ENCODE measurements around the gene PGM2.
"Not testable (repeated sequence)": the region's sequence is repeated elsewhere in the genome, so short reads cannot be mapped to it uniquely, and the experiment has no call there.

The PGM2 gene

GRCh38 chr4:37821953-37822605 is 4.4 kb upstream of the PGM2 start:
- ATAC-seq (ENCODE audit: insufficient read depth, low read depth), result no peak
- no peak for TF ChIP-seq EZH2 (IDR thresholded peaks at IDR 0.05; ENCODE audit: borderline replicate concordance, low read depth, low read length, severe bottlenecking)
- TF ChIP-seq, protein P1, sequence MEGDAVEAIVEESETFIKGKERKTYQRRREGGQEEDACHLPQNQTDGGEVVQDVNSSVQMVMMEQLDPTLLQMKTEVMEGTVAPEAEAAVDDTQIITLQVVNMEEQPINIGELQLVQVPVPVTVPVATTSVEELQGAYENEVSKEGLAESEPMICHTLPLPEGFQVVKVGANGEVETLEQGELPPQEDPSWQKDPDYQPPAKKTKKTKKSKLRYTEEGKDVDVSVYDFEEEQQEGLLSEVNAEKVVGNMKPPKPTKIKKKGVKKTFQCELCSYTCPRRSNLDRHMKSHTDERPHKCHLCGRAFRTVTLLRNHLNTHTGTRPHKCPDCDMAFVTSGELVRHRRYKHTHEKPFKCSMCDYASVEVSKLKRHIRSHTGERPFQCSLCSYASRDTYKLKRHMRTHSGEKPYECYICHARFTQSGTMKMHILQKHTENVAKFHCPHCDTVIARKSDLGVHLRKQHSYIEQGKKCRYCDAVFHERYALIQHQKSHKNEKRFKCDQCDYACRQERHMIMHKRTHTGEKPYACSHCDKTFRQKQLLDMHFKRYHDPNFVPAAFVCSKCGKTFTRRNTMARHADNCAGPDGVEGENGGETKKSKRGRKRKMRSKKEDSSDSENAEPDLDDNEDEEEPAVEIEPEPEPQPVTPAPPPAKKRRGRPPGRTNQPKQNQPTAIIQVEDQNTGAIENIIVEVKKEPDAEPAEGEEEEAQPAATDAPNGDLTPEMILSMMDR (IDR thresholded peaks at IDR 0.05; ENCODE audit: borderline replicate concordance, extremely low read depth, low read length, poor library complexity, severe bottlenecking), result no peak
- Histone ChIP-seq H3K9me3 (ENCODE audit: insufficient read depth, low read length, severe bottlenecking) (no peaks in the 10 kb centered on the region), H3K4me3 (ENCODE audit: low read depth in 1 of 2, low read length in 2 of 2) (no peak overlapping the region), H3K9ac (ENCODE audit: low read depth, low read length) (no peak overlapping the region), H3K27ac (ENCODE audit: low read length) (no peak overlapping the region), H3K4me2 (ENCODE audit: insufficient read depth, low read length) (no peak overlapping the region), H2AFZ (ENCODE audit: low read depth, low read length) (no peak overlapping the region), H3K27me3 (ENCODE audit: insufficient read depth, low read length, poor library complexity) (no peaks in the 10 kb centered on the region), H4K20me1 (ENCODE audit: insufficient read depth, low read length) (no peaks in the 10 kb centered on the region), H3K79me2 (ENCODE audit: insufficient read depth, low read length) (peaks cover 5% of the 10 kb centered on the region), H3K36me3 (ENCODE audit: insufficient read depth, low read length) (peaks cover 4% of the 10 kb centered on the region; the same call in 1 of the 2 replicates), H3K4me1 (ENCODE audit: insufficient read depth, low read length) (peaks cover 11% of the 10 kb centered on the region)
- no peak for DNase-seq

- H2AFZ ChIP-seq (ENCODE audit: low read depth, low read length), result peak overlapping the region; percentile 85
These were observed 985 bp upstream of the PGM2 start for GRCh38 chr4:37825501-37825900.

GRCh38 chr4:37825968-37826294 is 555 bp upstream of the PGM2 start:
- DNase-seq (peak; percentile 28), ATAC-seq (ENCODE audit: insufficient read depth, low read depth) (peak; percentile 9)
- Histone ChIP-seq H3K79me2 (ENCODE audit: insufficient read depth, low read length) (peaks cover 14% of the 10 kb centered on the region), H3K27me3 (ENCODE audit: insufficient read depth, low read length, poor library complexity) (no peaks in the 10 kb centered on the region), H4K20me1 (ENCODE audit: insufficient read depth, low read length) (no peaks in the 10 kb centered on the region), H3K27ac (ENCODE audit: low read length) (peak overlapping the region; percentile 76), H3K9ac (ENCODE audit: low read depth, low read length) (peak overlapping the region; percentile 83), H3K9me3 (ENCODE audit: insufficient read depth, low read length, severe bottlenecking) (no peaks in the 10 kb centered on the region), H3K4me2 (ENCODE audit: insufficient read depth, low read length) (peak overlapping the region; percentile 83), H2AFZ (ENCODE audit: low read depth, low read length) (peak overlapping the region; percentile 85), H3K4me3 (ENCODE audit: low read depth in 1 of 2, low read length in 2 of 2) (peak overlapping the region; percentile 63 to 79; a peak in 3 of 4 replicates), H3K36me3 (ENCODE audit: insufficient read depth, low read length) (peaks cover 15% of the 10 kb centered on the region), H3K4me1 (ENCODE audit: insufficient read depth, low read length) (peaks cover 29% of the 10 kb centered on the region)
- TF ChIP-seq, protein P1 (IDR thresholded peaks at IDR 0.05; ENCODE audit: borderline replicate concordance, extremely low read depth, low read length, poor library complexity, severe bottlenecking), result no peak
- TF ChIP-seq EZH2 (IDR thresholded peaks at IDR 0.05; ENCODE audit: borderline replicate concordance, low read depth, low read length, severe bottlenecking), result no peak

More at GRCh38 chr4:37825501-37825900, 985 bp upstream of the PGM2 start:
- Histone ChIP-seq H3K79me2 (ENCODE audit: insufficient read depth, low read length) (peaks cover 14% of the 10 kb centered on the region), H3K4me2 (ENCODE audit: insufficient read depth, low read length) (peak overlapping the region; percentile 83), H3K27ac (ENCODE audit: low read length) (peak overlapping the region; percentile 76; the same call in 1 of the 2 replicates), H3K36me3 (ENCODE audit: insufficient read depth, low read length) (peaks cover 11% of the 10 kb centered on the region), H3K4me3 (ENCODE audit: low read depth in 1 of 2, low read length in 2 of 2) (peak overlapping the region; percentile 63 to 79; a peak in 3 of 4 replicates), H3K4me1 (ENCODE audit: insufficient read depth, low read length) (peaks cover 29% of the 10 kb centered on the region), H3K9ac (ENCODE audit: low read depth, low read length) (peak overlapping the region; percentile 83)
- H3K27me3 ChIP-seq (ENCODE audit: insufficient read depth, low read length, poor library complexity); ATAC-seq (ENCODE audit: insufficient read depth, low read depth); H4K20me1 ChIP-seq (ENCODE audit: insufficient read depth, low read length); H3K9me3 ChIP-seq (ENCODE audit: insufficient read depth, low read length, severe bottlenecking); DNase-seq: not testable (repeated sequence)

DNA sequence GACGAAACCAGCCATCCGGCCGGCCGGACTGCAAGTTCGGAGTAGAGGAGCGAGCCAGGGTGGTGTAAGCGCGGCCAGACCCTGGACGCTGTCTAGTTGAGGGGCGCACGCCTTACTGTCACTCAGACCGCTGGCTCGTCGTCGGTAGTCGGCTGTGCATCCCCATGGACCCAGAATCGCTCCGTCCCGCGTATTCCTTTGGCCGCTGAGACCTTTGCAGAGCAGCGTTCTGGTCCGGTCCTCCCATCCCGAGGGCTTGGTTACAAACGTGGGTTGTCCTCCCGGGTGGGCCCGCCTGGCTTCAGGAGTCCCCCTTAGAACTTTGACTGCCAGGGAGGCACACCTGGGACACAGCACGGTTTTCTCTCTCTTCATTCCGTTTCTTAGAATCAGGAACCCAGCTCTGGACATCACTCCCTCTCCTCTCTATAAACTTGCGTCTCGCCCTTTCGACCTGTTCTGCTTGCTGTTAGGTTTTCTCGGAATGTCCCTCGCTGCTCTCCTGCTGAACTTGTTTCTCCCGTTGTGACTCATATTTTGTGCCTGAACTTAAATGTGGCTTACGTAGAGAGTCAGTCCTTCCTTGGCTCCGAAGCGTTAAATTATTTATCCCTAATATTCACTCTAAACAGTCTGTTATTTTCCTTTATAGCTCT is 672 bp downstream of the PGM2 start:
- H3K79me2 ChIP-seq (ENCODE audit: insufficient read depth, low read length), result peaks cover 14% of the 10 kb centered on the region
- no peak for TF ChIP-seq EZH2 (IDR thresholded peaks at IDR 0.05; ENCODE audit: borderline replicate concordance, low read depth, low read length, severe bottlenecking)
- TF ChIP-seq, protein P1 (IDR thresholded peaks at IDR 0.05; ENCODE audit: borderline replicate concordance, extremely low read depth, low read length, poor library complexity, severe bottlenecking), result no peak
- peak overlapping the region; percentile 63 to 79; a peak in 3 of 4 replicates for H3K4me3 ChIP-seq (ENCODE audit: low read depth in 1 of 2, low read length in 2 of 2)
- peak overlapping the region; percentile 83 for H3K9ac ChIP-seq (ENCODE audit: low read depth, low read length)
- DNase-seq, result no peak
- ATAC-seq (ENCODE audit: insufficient read depth, low read depth), result peak; percentile 34
- peaks cover 29% of the 10 kb centered on the region for H3K4me1 ChIP-seq (ENCODE audit: insufficient read depth, low read length)
- H2AFZ ChIP-seq (ENCODE audit: low read depth, low read length), result peak overlapping the region; percentile 85
- peak overlapping the region; percentile 83 for H3K4me2 ChIP-seq (ENCODE audit: insufficient read depth, low read length)
- no peaks in the 10 kb centered on the region for H4K20me1 ChIP-seq (ENCODE audit: insufficient read depth, low read length)
- peak overlapping the region; percentile 76 for H3K27ac ChIP-seq (ENCODE audit: low read length)
- no peaks in the 10 kb centered on the region for H3K27me3 ChIP-seq (ENCODE audit: insufficient read depth, low read length, poor library complexity)
- peaks cover 27% of the 10 kb centered on the region for H3K36me3 ChIP-seq (ENCODE audit: insufficient read depth, low read length)
- no peaks in the 10 kb centered on the region for H3K9me3 ChIP-seq (ENCODE audit: insufficient read depth, low read length, severe bottlenecking)
